Lower lobe of right lung (tissue), 2 donors: ENCODE results near the gene CCL19. TPM values are rescaled to one million over a fixed set of nuclear protein-coding genes. Genes with fewer than 3 reads are reported as not detected.

Source experiments
- ATAC-seq, 2 donors: fragments of 200-7000 bp; cut with Tn5 transposase; one replicate each; pipeline ENCODE4 v1.9.1; 2020 to 2022; ENCODE audit warnings: mild to moderate bottlenecking in 2 of 2, moderate library complexity in 2 of 2
- DNase-seq: peaks from one replicate; pipeline ENCODE4 v3.0.0-alpha.2; 2020
- H3K27ac ChIP-seq: fragments of 200-600 bp; one replicate; pipeline ENCODE4 v1.8.0; 2022
- H3K27me3 ChIP-seq: fragments of 200-600 bp; one replicate; pipeline ENCODE4 v1.8.0; 2022; ENCODE audit warnings: low read depth
- H3K36me3 ChIP-seq: fragments of 200-600 bp; one replicate; pipeline ENCODE4 v1.8.0; 2022; ENCODE audit warnings: mild to moderate bottlenecking
- H3K4me1 ChIP-seq: fragments of 200-600 bp; one replicate; pipeline ENCODE4 v1.8.0; 2022
- H3K4me3 ChIP-seq: fragments of 200-600 bp; one replicate; pipeline ENCODE4 v1.8.0; 2022; ENCODE audit warnings: mild to moderate bottlenecking
- H3K9me3 ChIP-seq: fragments of 200-600 bp; one replicate; pipeline ENCODE4 v1.8.0; 2022
- intact Hi-C: fragments of 100-400 bp; cut with DNase I; formaldehyde crosslinking; loops from one replicate; pipeline ENCODE4 v1.11.0; 2022
- total RNA-seq: library from RNA; stranded (reverse); fragmentation: NEBNext Ultra II Directional; extraction: Animal tissue kit (Norgen Biotek cat#: 25700); gene quantifications from one replicate; pipeline ENCODE4 v1.2.1, GENCODE V29; 2021
- TF ChIP-seq, protein P1 (sequence below): fragments of 200-600 bp; IDR thresholded peaks from one replicate; pipeline ENCODE4 v1.8.0; 2022; ENCODE audit warnings: antibody characterized with exemption, mild to moderate bottlenecking
- donor health status: DM: no; HTN: yes; CAD: no; lungs with severe emphysema.

The CCL19 gene
- total RNA-seq, 1 donor from 2014 or later, result 2.4 TPM

DNA sequence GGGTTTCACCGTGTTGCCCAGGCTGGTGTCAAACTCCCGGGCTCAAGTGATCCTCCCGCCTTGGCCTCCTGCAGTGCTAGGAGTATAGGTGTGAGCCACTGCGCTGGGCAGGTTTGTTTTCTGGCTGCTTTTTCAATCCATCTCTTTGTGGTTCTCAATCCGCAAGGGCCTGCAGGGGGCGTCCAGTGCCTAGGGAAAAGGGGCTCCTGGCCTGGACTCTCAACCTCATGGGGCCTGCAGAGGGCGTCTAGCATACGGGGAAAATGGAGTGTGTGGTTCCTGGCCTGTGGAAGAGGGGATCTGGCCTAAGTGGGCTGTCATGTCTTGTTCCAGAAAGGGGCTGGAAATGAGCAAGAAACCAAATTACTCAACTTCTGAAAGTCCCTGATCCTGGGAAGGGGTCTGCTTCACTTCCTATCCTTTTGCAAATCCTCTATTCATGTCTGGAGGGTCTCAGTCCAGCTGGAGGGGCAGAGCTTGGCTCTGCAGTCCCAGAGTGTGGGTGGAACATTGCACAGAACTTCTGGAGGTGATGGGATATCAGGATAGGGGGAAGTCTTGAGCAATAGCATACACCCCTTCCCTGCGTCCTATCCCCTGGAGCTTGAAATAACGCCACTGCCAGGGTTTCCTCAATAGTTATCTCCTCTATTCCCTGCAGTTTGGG lies 15.9 kb downstream of the CCL19 start:
- Histone ChIP-seq H3K9me3 (no peaks in the 10 kb centered on the region), H3K27me3 (no peaks in the 10 kb centered on the region), H3K36me3 (no peaks in the 10 kb centered on the region), H3K27ac (no peak overlapping the region), H3K4me3 (no peak overlapping the region), H3K4me1 (no peaks in the 10 kb centered on the region)
- intact Hi-C loops, result no loop called here
- TF ChIP-seq, protein P1, sequence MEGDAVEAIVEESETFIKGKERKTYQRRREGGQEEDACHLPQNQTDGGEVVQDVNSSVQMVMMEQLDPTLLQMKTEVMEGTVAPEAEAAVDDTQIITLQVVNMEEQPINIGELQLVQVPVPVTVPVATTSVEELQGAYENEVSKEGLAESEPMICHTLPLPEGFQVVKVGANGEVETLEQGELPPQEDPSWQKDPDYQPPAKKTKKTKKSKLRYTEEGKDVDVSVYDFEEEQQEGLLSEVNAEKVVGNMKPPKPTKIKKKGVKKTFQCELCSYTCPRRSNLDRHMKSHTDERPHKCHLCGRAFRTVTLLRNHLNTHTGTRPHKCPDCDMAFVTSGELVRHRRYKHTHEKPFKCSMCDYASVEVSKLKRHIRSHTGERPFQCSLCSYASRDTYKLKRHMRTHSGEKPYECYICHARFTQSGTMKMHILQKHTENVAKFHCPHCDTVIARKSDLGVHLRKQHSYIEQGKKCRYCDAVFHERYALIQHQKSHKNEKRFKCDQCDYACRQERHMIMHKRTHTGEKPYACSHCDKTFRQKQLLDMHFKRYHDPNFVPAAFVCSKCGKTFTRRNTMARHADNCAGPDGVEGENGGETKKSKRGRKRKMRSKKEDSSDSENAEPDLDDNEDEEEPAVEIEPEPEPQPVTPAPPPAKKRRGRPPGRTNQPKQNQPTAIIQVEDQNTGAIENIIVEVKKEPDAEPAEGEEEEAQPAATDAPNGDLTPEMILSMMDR, result peak; percentile 55
- DNase-seq (peak; percentile 65), ATAC-seq (peak; percentile 58 to 77)

DNA sequence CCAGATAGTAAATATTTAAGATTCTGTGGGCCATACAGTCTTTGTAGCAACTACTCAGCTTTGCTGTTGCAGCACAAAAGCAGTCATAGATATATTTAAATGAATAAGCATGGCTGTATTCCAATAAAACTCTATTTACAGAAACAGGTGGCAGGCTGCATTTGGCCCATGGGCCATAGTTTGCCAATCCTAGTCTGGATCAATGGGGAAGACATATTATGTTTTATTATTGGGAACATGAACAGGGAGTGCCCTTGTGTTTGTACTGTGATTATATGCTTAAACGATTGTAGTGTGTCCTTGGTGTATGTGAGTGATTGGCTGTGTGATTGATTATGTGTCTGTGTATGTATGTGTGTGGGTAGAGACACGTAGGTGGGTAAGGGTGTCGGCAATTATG lies 16.6 kb downstream of the CCL19 start:
- no peaks in the 10 kb centered on the region for H3K9me3 ChIP-seq
- no peaks in the 10 kb centered on the region for H3K27me3 ChIP-seq
- ATAC-seq, result no peak
- H3K4me3 ChIP-seq, result no peak overlapping the region
- no peak for DNase-seq
- no peak overlapping the region for H3K27ac ChIP-seq
- intact Hi-C loops, result no loop called here
- no peaks in the 10 kb centered on the region for H3K36me3 ChIP-seq
- no peaks in the 10 kb centered on the region for H3K4me1 ChIP-seq
- TF ChIP-seq, protein P1, result no peak

DNA sequence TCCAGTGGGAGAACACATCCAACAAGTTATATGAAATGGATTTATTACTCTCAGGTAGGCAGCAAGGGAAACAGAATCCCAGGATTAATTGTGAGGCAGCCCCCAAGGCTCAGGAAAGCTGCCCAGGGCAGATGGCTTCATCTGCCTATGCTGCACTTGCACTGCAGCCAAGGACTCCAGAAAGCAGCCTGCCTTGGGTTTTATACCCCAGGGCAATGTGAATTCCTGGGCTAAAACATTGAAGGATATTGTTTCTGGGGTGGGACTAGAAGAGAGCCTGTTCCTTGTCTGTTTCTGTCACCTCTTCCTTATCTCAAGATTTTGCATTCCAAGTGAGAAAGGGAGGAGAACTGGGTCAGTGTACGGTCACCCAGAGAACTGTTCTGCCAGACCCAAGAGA lies 19.8 kb downstream of the CCL19 start:
- intact Hi-C loops, result no loop called here

DNA sequence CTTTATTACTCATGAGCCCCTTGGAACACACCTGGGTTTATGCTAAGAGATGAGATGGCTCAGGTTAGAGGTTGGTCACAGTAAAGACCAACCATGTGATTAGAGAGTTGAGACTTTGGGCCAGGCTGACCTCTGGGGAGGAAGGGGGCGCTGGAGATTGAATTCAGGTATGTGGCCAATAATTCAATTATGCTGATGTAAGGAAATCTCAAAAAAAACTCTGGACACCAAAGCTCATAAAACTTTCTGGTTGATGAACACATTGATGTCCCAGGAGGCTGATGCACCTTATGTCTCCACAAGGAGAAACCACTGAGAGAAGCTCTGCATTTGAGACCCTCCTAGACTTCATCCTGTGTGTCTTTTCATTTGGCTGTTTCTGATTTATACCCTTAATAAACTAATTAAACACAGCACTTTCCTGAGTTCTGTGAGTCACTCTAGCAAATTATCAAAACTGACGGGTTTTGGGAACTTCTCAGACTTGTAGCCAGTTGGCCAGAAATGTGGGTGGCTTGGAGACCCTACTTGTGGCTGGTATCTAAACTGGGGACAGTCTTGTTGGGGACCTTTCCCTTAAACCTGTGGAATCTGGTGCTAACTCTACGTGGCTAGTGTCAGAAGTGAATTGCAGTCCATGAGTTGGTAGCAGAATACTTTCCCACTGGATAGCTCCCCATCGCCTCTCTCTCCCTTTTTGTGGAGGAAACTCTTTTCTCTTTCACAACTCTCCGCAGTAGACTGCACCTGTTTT lies 21.1 kb downstream of the CCL19 start:
- Histone ChIP-seq H3K36me3 (no peaks in the 10 kb centered on the region), H3K27ac (no peak overlapping the region), H3K4me1 (peaks cover 14% of the 10 kb centered on the region), H3K9me3 (no peaks in the 10 kb centered on the region), H3K4me3 (no peak overlapping the region), H3K27me3 (no peaks in the 10 kb centered on the region)
- ATAC-seq, result no peak
- intact Hi-C loops, result no loop called here
- no peak for DNase-seq
- TF ChIP-seq, protein P1, result no peak

More for the DNA sequence above, 19.8 kb downstream of the CCL19 start:
- DNase-seq (no peak), ATAC-seq (no peak)
- peaks cover 11% of the 10 kb centered on the region for H3K4me1 ChIP-seq
- H3K4me3 ChIP-seq, result no peak overlapping the region
- H3K9me3 ChIP-seq, result no peaks in the 10 kb centered on the region
- TF ChIP-seq, protein P1, result no peak
- H3K36me3 ChIP-seq, result no peaks in the 10 kb centered on the region
- H3K27me3 ChIP-seq, result no peaks in the 10 kb centered on the region
- no peak overlapping the region for H3K27ac ChIP-seq

DNA sequence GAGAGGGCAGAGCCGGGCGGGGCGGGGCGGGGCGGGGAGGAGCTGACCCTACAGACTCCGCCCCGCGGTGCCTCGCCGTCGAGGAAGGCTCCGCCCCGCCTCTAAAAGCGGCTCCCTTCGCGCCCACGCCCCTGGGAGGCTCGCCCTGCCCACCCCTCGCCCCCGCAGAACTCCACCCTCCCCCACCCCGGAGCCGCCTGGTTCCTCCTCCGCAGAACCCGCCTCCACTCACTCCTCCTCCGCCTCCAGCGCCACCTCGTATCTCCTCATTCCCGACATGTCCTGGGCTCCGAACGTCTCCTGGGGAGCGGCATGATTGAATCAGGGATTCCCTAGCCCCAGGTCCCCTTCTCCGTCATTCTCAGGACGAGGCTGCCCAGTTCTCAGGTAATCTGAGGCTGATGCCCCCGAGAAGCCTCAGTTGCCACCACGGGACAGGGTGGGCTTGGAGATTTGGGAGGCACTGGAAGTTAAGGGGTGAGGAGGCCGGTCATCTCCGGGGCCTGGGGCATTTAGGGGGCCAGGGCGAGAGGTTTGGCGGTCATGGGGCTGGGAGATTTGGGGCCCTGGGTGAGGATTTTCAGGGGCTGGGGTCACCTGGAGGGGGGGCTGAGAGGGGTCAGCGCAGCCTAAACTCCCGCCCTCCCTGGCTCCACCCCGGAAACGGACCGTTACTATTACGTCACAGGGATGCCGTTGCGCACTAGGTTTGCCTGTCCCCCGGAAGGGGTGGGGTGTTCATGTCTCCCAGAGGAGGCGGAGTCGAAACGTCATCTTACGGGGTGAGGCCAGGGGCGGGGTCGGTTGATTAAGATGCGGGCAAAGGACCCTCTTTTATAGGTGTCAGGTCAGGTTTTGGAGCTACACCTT lies 25.5 kb downstream of the CCL19 start:
- intact Hi-C loops, result no loop called here
- peaks cover 11% of the 10 kb centered on the region for H3K36me3 ChIP-seq
- peak overlapping the region; percentile 69 for H3K4me3 ChIP-seq
- peak; percentile 95 for ATAC-seq
- peak overlapping the region; percentile 98 for H3K27ac ChIP-seq
- peaks cover 24% of the 10 kb centered on the region for H3K4me1 ChIP-seq
- no peaks in the 10 kb centered on the region for H3K27me3 ChIP-seq
- DNase-seq, result peak; percentile 95
- H3K9me3 ChIP-seq, result no peaks in the 10 kb centered on the region
- TF ChIP-seq, protein P1, result no peak
